ENCODE data around the gene SWSAP1. TPM values are rescaled to one million over a fixed set of nuclear protein-coding genes. Genes with fewer than 3 reads are reported as not detected.

The SWSAP1 gene
- total RNA-seq, 1 donor from 2014 or later, result 1.7 TPM

GRCh38 chr19:11418549-11419506, 44.4 kb downstream of the SWSAP1 start, which contains the start of gene RGL3:
Gene RGL3 (minus strand): TSS chr19:11419314. CDS start chr19:11419278, 36 bp downstream.
- H3K27ac Mint-ChIP-seq (ENCODE audit: unreplicated experiment), result no peak within 1 kb of the TSS
- TF ChIP-seq CTCF (IDR thresholded peaks at IDR 0.05; ENCODE audit: insufficient read depth, low read depth, low read length), result no peak
- TF ChIP-seq EZH2 (IDR thresholded peaks at IDR 0.05; ENCODE audit: insufficient read depth, low read length), result peak; percentile 87
- H3K36me3 ChIP-seq (ENCODE audit: insufficient read depth, low read length), result no peaks in the 10 kb centered on the region
- no peak within 1 kb of the TSS for H3K9ac ChIP-seq (ENCODE audit: low read length)
- H3K27ac ChIP-seq (ENCODE audit: low read depth, low read length), result no peak within 1 kb of the TSS
- FAIRE-seq (no peak), DNase-seq (ENCODE audit: low read depth) (no peak)
- peaks cover 3% of the 10 kb centered on the region for H3K9me3 Mint-ChIP-seq (ENCODE audit: unreplicated experiment)
- H3K27me3 Mint-ChIP-seq (ENCODE audit: low read depth, unreplicated experiment), result peaks cover 46% of the 10 kb centered on the region
- H2AFZ ChIP-seq (ENCODE audit: low read depth, low read length), result no peak within 1 kb of the TSS
- peaks cover 3% of the 10 kb centered on the region for H3K4me1 ChIP-seq (ENCODE audit: insufficient read depth, low read length)
- H3K4me3 Mint-ChIP-seq (ENCODE audit: unreplicated experiment), result peak within 1 kb of the TSS; percentile 54
- peaks cover 53% of the 10 kb centered on the region for H3K27me3 ChIP-seq (ENCODE audit: insufficient read depth, low read length)
- no peaks in the 10 kb centered on the region for H3K9me3 ChIP-seq (ENCODE audit: insufficient read depth, low read depth, low read length)
- peak within 1 kb of the TSS; percentile 22 for H3K4me2 ChIP-seq (ENCODE audit: low read length)
- no peaks in the 10 kb centered on the region for H3K79me2 ChIP-seq (ENCODE audit: insufficient read depth, low read length)
- H3K4me1 Mint-ChIP-seq (ENCODE audit: low read depth, unreplicated experiment), result no peaks in the 10 kb centered on the region
- H4K20me1 ChIP-seq (ENCODE audit: insufficient read depth, low read length), result no peaks in the 10 kb centered on the region
- H3K36me3 Mint-ChIP-seq (ENCODE audit: low read depth, unreplicated experiment), result no peaks in the 10 kb centered on the region
- H3K4me3 ChIP-seq (ENCODE audit: insufficient read depth, low read depth, low read length), result no peak within 1 kb of the TSS

- H3K4me1 ChIP-seq (ENCODE audit: insufficient read depth, low read length), result peaks cover 3% of the 10 kb centered on the region
- H4K20me1 ChIP-seq (ENCODE audit: insufficient read depth, low read length), result no peaks in the 10 kb centered on the region
- H3K27me3 Mint-ChIP-seq (ENCODE audit: low read depth, unreplicated experiment), result peaks cover 46% of the 10 kb centered on the region
- peaks cover 58% of the 10 kb centered on the region for H3K27me3 ChIP-seq (ENCODE audit: insufficient read depth, low read length)
- no peak for FAIRE-seq
- H3K9ac ChIP-seq (ENCODE audit: low read length), result no peak overlapping the region
- no peak overlapping the region for H3K27ac Mint-ChIP-seq (ENCODE audit: unreplicated experiment)
- no peaks in the 10 kb centered on the region for H3K36me3 Mint-ChIP-seq (ENCODE audit: low read depth, unreplicated experiment)
- DNase-seq (ENCODE audit: low read depth), result no peak
- H3K4me3 Mint-ChIP-seq (ENCODE audit: unreplicated experiment), result no peak overlapping the region
- H3K4me1 Mint-ChIP-seq (ENCODE audit: low read depth, unreplicated experiment), result no peaks in the 10 kb centered on the region
- peaks cover 3% of the 10 kb centered on the region for H3K9me3 Mint-ChIP-seq (ENCODE audit: unreplicated experiment)
- no peak overlapping the region for H2AFZ ChIP-seq (ENCODE audit: low read depth, low read length)
- H3K27ac ChIP-seq (ENCODE audit: low read depth, low read length), result no peak overlapping the region
- H3K79me2 ChIP-seq (ENCODE audit: insufficient read depth, low read length), result no peaks in the 10 kb centered on the region
- peak overlapping the region; percentile 54 for H3K4me2 ChIP-seq (ENCODE audit: low read length)
- H3K36me3 ChIP-seq (ENCODE audit: insufficient read depth, low read length), result no peaks in the 10 kb centered on the region
- TF ChIP-seq EZH2 (IDR thresholded peaks at IDR 0.05; ENCODE audit: insufficient read depth, low read length) (no peak), CTCF (IDR thresholded peaks at IDR 0.05; ENCODE audit: insufficient read depth, low read depth, low read length) (no peak)
- H3K9me3 ChIP-seq (ENCODE audit: insufficient read depth, low read depth, low read length), result no peaks in the 10 kb centered on the region
- no peak overlapping the region for H3K4me3 ChIP-seq (ENCODE audit: insufficient read depth, low read depth, low read length)
These were observed 46.2 kb downstream of the SWSAP1 start for GRCh38 chr19:11420429-11421370.

Data from astrocyte (in vitro differentiated cells and primary cell).